Vagina (tissue), 2 donors: ENCODE measurements around the gene MALRD1. TPM values are rescaled to one million over a fixed set of nuclear protein-coding genes. Genes with fewer than 3 reads are reported as not detected.

Experiments
- DNase-seq, 2 donors: peaks; one replicate each; pipeline ENCODE4 v3.0.0-alpha.2; 2017; ENCODE audit errors: extremely low spot score in 2 of 2
- H3K27ac ChIP-seq: fragments of 200-600 bp; sonication (generic); one replicate; pipeline ENCODE4 v1.5.1; 2019
- H3K27me3 ChIP-seq: fragments of 200-600 bp; sonication (generic); one replicate; pipeline ENCODE4 v1.5.1; 2019
- H3K36me3 ChIP-seq, 2 donors: fragments of 200-600 bp; sonication (generic); one replicate each; pipeline ENCODE4 v1.5.1; 2017 to 2019
- H3K4me1 ChIP-seq: fragments of 200-600 bp; sonication (generic); one replicate; pipeline ENCODE4 v1.5.1; 2019
- H3K4me3 ChIP-seq, 2 donors: fragments of 200-600 bp; sonication (generic); 1 replicate in 1 of 2; 2 replicates in 1 of 2; pipeline ENCODE4 v1.5.1; 2016 to 2019
- H3K9me3 ChIP-seq: fragments of 200-600 bp; sonication (generic); one replicate; pipeline ENCODE4 v1.5.1; 2019
- POLR2A ChIP-seq, 2 donors: fragments of 450-650 bp; IDR thresholded peaks; one replicate each; pipeline ENCODE4 v1.6.1; 2017; ENCODE audit warnings: antibody characterized with exemption in 2 of 2, mild to moderate bottlenecking in 2 of 2, moderate library complexity in 2 of 2
- POLR2AphosphoS5 ChIP-seq, 2 donors: sonication (generic); formaldehyde crosslinking; IDR thresholded peaks; one replicate each; pipeline ENCODE4 v1.9.0; 2017; ENCODE audit warnings: antibody characterized with exemption in 2 of 2, mild to moderate bottlenecking in 2 of 2, low read depth in 1 of 2; ENCODE audit not compliant: insufficient read depth in 1 of 2
- intact Hi-C: fragments of 100-400 bp; cut with DNase I; formaldehyde crosslinking; loops from one replicate; pipeline ENCODE4 v1.15.1; 2023
- total RNA-seq: library from RNA; depleted of rRNA; stranded (reverse); fragments of >200 nt; gene quantifications from one replicate; pipeline ENCODE4 v1.2.3, GENCODE V29; 2016
- TF ChIP-seq, protein P1 (sequence below), 3 experiments: fragments of 450-650 bp in 2 of 3; fragments of 200-600 bp in 1 of 3; sonication (generic) in 1 of 3; IDR thresholded peaks; one replicate each; pipeline ENCODE4 v1.5.1; 2017 to 2019; ENCODE audit warnings: antibody characterized with exemption in 3 of 3, mild to moderate bottlenecking in 2 of 3, moderate library complexity in 2 of 3

MALRD1 gene
- total RNA-seq, 1 donor from 2014 or later: 2.0 TPM

DNA sequence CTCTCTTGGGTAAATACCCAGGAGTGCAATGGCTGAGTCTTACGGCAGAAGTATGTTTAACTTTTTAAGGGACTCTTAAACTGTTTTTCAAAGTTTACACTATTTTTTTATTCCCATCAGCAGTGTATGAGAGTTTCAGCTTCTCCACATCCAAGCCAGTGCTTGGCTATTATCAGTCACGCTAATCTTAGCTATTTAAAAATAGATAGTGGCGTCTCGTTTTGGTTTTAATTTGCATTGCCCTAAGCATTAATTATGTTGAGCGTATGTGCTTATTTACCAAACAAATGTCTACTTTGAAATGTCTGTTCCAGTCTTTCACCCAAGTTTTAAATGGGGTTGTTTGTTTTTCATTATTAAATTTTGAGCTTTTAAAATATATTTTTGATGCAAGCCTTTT is 164.0 kb downstream of the MALRD1 start:
- H3K4me1 ChIP-seq: no peaks in the 10 kb centered on the region
- DNase-seq: no peak
- TF ChIP-seq POLR2A (IDR thresholded peaks at IDR 0.05) (no peak), POLR2AphosphoS5 (IDR thresholded peaks at IDR 0.05; ENCODE audit: insufficient read depth in 1 of 2, low read depth in 1 of 2) (no peak)
- TF ChIP-seq, protein P1, sequence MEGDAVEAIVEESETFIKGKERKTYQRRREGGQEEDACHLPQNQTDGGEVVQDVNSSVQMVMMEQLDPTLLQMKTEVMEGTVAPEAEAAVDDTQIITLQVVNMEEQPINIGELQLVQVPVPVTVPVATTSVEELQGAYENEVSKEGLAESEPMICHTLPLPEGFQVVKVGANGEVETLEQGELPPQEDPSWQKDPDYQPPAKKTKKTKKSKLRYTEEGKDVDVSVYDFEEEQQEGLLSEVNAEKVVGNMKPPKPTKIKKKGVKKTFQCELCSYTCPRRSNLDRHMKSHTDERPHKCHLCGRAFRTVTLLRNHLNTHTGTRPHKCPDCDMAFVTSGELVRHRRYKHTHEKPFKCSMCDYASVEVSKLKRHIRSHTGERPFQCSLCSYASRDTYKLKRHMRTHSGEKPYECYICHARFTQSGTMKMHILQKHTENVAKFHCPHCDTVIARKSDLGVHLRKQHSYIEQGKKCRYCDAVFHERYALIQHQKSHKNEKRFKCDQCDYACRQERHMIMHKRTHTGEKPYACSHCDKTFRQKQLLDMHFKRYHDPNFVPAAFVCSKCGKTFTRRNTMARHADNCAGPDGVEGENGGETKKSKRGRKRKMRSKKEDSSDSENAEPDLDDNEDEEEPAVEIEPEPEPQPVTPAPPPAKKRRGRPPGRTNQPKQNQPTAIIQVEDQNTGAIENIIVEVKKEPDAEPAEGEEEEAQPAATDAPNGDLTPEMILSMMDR (IDR thresholded peaks at IDR 0.05): no peak
- H3K27me3 ChIP-seq: no peaks in the 10 kb centered on the region
- no peaks in the 10 kb centered on the region for H3K36me3 ChIP-seq
- intact Hi-C loops: no loop called here
- H3K4me3 ChIP-seq: no peak overlapping the region
- H3K27ac ChIP-seq: no peak overlapping the region
- H3K9me3 ChIP-seq: no peaks in the 10 kb centered on the region

DNA sequence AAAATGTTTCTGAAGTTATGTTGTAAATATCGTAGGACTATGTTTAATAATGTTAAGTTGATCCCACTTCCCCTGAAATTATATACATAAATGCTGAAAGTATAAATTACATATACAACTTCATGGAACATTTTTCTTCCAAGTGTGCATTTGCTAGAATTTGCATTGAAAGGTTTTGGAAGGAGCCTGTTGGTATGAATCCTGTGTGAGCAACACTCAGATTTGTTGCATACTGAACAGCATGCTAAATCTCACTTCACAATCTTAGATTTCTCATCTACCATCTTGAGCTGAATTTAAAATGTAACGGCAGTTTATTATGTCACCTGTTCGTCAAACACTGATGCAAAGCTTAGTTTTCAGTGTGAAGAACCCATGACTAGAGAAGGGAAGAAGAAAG is 172.6 kb downstream of the MALRD1 start:
- Histone ChIP-seq H3K27ac (no peak overlapping the region), H3K4me3 (no peak overlapping the region), H3K27me3 (no peaks in the 10 kb centered on the region), H3K9me3 (no peaks in the 10 kb centered on the region), H3K36me3 (no peaks in the 10 kb centered on the region), H3K4me1 (no peaks in the 10 kb centered on the region)
- intact Hi-C loops: no loop called here
- TF ChIP-seq POLR2A (IDR thresholded peaks at IDR 0.05) (no peak), POLR2AphosphoS5 (IDR thresholded peaks at IDR 0.05; ENCODE audit: insufficient read depth in 1 of 2, low read depth in 1 of 2) (no peak)
- TF ChIP-seq, protein P1 (IDR thresholded peaks at IDR 0.05): no peak
- no peak for DNase-seq

GRCh38 chr10:19226025-19226424 is 177.4 kb downstream of the MALRD1 start:
- Histone ChIP-seq H3K36me3 (no peaks in the 10 kb centered on the region), H3K27ac (no peak overlapping the region), H3K4me3 (no peak overlapping the region), H3K4me1 (no peaks in the 10 kb centered on the region), H3K27me3 (no peaks in the 10 kb centered on the region), H3K9me3 (no peaks in the 10 kb centered on the region)
- no peak for DNase-seq
- intact Hi-C loops: no loop called here
- TF ChIP-seq POLR2AphosphoS5 (IDR thresholded peaks at IDR 0.05; ENCODE audit: insufficient read depth in 1 of 2, low read depth in 1 of 2): no peak
- TF ChIP-seq, protein P1 (IDR thresholded peaks at IDR 0.05): no peak
- TF ChIP-seq POLR2A (IDR thresholded peaks at IDR 0.05): no peak

DNA sequence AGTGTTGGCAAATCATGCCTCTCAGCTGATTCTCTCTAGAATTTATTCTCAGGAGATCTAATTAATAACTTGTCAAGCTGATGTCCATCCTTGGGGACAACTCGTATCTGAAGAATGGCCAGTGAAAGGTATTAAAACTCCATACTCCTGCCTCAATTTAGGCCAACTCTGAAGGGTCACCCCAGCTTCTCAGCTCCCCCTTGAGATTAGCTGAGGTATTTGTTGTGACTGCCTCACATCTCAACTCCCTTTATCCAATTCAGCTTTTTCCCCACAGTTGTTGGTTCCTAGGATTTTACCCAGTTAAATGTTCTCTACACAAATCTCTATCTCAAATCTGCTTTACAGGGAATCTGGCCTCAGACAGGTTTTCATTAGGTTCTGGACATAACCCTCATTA is 182.4 kb downstream of the MALRD1 start:
- no peak overlapping the region for H3K27ac ChIP-seq
- H3K27me3 ChIP-seq: no peaks in the 10 kb centered on the region
- H3K4me1 ChIP-seq: no peaks in the 10 kb centered on the region
- intact Hi-C loops: no loop called here
- DNase-seq: no peak
- no peaks in the 10 kb centered on the region for H3K9me3 ChIP-seq
- TF ChIP-seq, protein P1 (IDR thresholded peaks at IDR 0.05): no peak
- no peak for TF ChIP-seq POLR2A (IDR thresholded peaks at IDR 0.05)
- TF ChIP-seq POLR2AphosphoS5 (IDR thresholded peaks at IDR 0.05; ENCODE audit: insufficient read depth in 1 of 2, low read depth in 1 of 2): no peak
- no peak overlapping the region for H3K4me3 ChIP-seq
- H3K36me3 ChIP-seq: no peaks in the 10 kb centered on the region

- no peaks in the 10 kb centered on the region for H3K36me3 ChIP-seq
- TF ChIP-seq, protein P1 (IDR thresholded peaks at IDR 0.05): no peak
- TF ChIP-seq POLR2A (IDR thresholded peaks at IDR 0.05) (no peak), POLR2AphosphoS5 (IDR thresholded peaks at IDR 0.05; ENCODE audit: insufficient read depth in 1 of 2, low read depth in 1 of 2) (no peak)
- H3K27ac ChIP-seq: no peak overlapping the region
- no peak overlapping the region for H3K4me3 ChIP-seq
- no peaks in the 10 kb centered on the region for H3K27me3 ChIP-seq
- no peak for DNase-seq
- no peaks in the 10 kb centered on the region for H3K4me1 ChIP-seq
- intact Hi-C loops: no loop called here
- H3K9me3 ChIP-seq: no peaks in the 10 kb centered on the region
Observed at GRCh38 chr10:19245889-19246752, 197.5 kb downstream of the MALRD1 start.
